ENCODE measurements around the gene BTNL9. TPM values are rescaled to one million over a fixed set of nuclear protein-coding genes. Genes with fewer than 3 reads are reported as not detected.

Gene BTNL9
- total and polyA plus RNA-seq, 2 of the 4 experiments (the other 2 are of a cell fraction) = not detected

Small RNAs within 50 kb of the gene (microRNA-seq; reads per million reads assigned to microRNA genes)
- gene MIR8089 (ENCODE audit: insufficient read depth in 1 of 2, insufficient read length in 1 of 2, unreplicated experiment in 1 of 2) (0 reads per million in 2 experiments), gene RNU6-1036P (ENCODE audit: insufficient read depth, insufficient read length) (not detected)

Small RNAs within 50 kb of the gene (small RNA-seq; reads per million reads assigned to genes)
- gene MIR8089 = 0 reads per million in 5 experiments
- 0 reads per million in 5 experiments for gene RNU6-1036P

Other genes starting within 250 kb of the BTNL9 start
- gene MGAT1, start 237.5 kb upstream of the BTNL9 start, total RNA-seq (2012; rRNA removed) = 56.3 and 62.2 TPM in 2 replicates
- 141 and 150 TPM in 2 replicates for gene MGAT1, start 237.5 kb upstream of the BTNL9 start, polyA plus RNA-seq (2012; rRNA removed)
- 20.3 and 29.7 TPM in 2 replicates for gene ZFP62, start 179.0 kb upstream of the BTNL9 start, total RNA-seq (2012; rRNA removed)
- gene ZFP62, start 179.0 kb upstream of the BTNL9 start, polyA plus RNA-seq (2012; rRNA removed) = 5.4 and 8.2 TPM in 2 replicates
- not detected in 2 replicates for gene BTNL8, start 141.1 kb upstream of the BTNL9 start, total RNA-seq (2012; rRNA removed)
- gene BTNL8, start 141.1 kb upstream of the BTNL9 start, polyA plus RNA-seq (2012; rRNA removed) = not detected in 2 replicates
- not detected in 2 replicates for gene BTNL3, start 51.4 kb upstream of the BTNL9 start, total RNA-seq (2012; rRNA removed)
- gene BTNL3, start 51.4 kb upstream of the BTNL9 start, polyA plus RNA-seq (2012; rRNA removed) = not detected in 2 replicates
- gene OR2V1, start 90.9 kb downstream of the BTNL9 start, total RNA-seq (2012; rRNA removed) = not detected in 2 replicates
- not detected in 2 replicates for gene OR2V1, start 90.9 kb downstream of the BTNL9 start, polyA plus RNA-seq (2012; rRNA removed)
- gene OR2V2, start 107.3 kb downstream of the BTNL9 start, total RNA-seq (2012; rRNA removed) = not detected in 2 replicates
- not detected in 2 replicates for gene OR2V2, start 107.3 kb downstream of the BTNL9 start, polyA plus RNA-seq (2012; rRNA removed)
- gene TRIM7, start 164.9 kb downstream of the BTNL9 start, total RNA-seq (2012; rRNA removed) = 0.54 and 0.83 TPM in 2 replicates
- gene TRIM7, start 164.9 kb downstream of the BTNL9 start, polyA plus RNA-seq (2012; rRNA removed) = 1.0 and 1.3 TPM in 2 replicates
- gene TRIM41, start 183.0 kb downstream of the BTNL9 start, total RNA-seq (2012; rRNA removed) = 5.9 and 6.9 TPM in 2 replicates
- gene TRIM41, start 183.0 kb downstream of the BTNL9 start, polyA plus RNA-seq (2012; rRNA removed) = 15.7 and 16.9 TPM in 2 replicates
- 5,432 and 9,350 TPM in 2 replicates for gene RACK1, start 203.6 kb downstream of the BTNL9 start, total RNA-seq (2012; rRNA removed)
- gene RACK1, start 203.6 kb downstream of the BTNL9 start, polyA plus RNA-seq (2012; rRNA removed) = 4,263 and 4,589 TPM in 2 replicates
- 2.3 and 3.9 TPM in 2 replicates for gene TRIM52, start 220.9 kb downstream of the BTNL9 start, total RNA-seq (2012; rRNA removed)
- gene TRIM52, start 220.9 kb downstream of the BTNL9 start, polyA plus RNA-seq (2012; rRNA removed) = 6.1 and 6.9 TPM in 2 replicates